ENCODE measurements around the gene AKAP13. TPM values are rescaled to one million over a fixed set of nuclear protein-coding genes. Genes with fewer than 3 reads are reported as not detected.
"Not testable (repeated sequence)": the region's sequence is repeated elsewhere in the genome, so short reads cannot be mapped to it uniquely, and the experiment has no call there.

Gene AKAP13
- polyA plus RNA-seq, 4 donors, result 39.4 to 71.6 (median 58.5) TPM

DNA sequence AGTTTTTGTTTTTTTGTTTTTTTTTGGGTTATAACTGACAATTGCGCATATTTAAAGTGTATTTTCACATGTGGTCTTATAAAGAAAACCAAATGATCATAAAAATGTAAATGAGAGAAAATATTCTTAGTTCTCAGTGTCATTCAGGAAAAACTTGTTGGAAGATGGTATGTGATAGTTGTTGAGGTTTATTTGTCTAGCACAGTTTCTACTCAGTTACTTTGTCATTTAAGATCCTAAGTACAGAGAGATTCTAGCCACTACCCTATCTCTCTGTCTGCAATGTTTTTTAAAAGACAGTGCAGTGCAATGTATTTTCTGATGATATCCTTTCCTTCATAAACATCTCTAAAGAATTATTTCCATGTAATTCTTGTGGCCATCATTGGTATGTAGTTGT, 46.1 kb downstream of the AKAP13 start:
- FAIRE-seq (no peak), DNase-seq (no peak)
- peaks cover 2 to 22% (median 17%) of the 10 kb centered on the region in 3 donors for H3K4me1 ChIP-seq (ENCODE audit: control insufficient read depth in 3 of 3, insufficient read depth in 2 of 3, low read depth in 1 of 3, low read length in 2 of 3)
- whole genome bisulfite sequencing, 3 donors, result 100% methylated on average over 1 of the region's 1 CpG
- no peaks in the 10 kb centered on the region for H3K9me3 ChIP-seq (ENCODE audit: control insufficient read depth in 2 of 2, insufficient read depth in 1 of 2, low read depth in 1 of 2, low read length in 1 of 2)
- no peaks in the 10 kb centered on the region for H3K36me3 ChIP-seq (ENCODE audit: control insufficient read depth in 3 of 3, insufficient read depth in 2 of 3, low read depth in 1 of 3, low read length in 3 of 3)
- H3K27ac ChIP-seq (ENCODE audit: low read depth in 1 of 3, low read length in 2 of 3), result no peak overlapping the region
- no peak overlapping the region for H3K4me3 ChIP-seq (ENCODE audit: low read depth in 1 of 3, low read length in 3 of 3)
- no peaks in the 10 kb centered on the region for H3K27me3 ChIP-seq (ENCODE audit: control insufficient read depth in 3 of 3, insufficient read depth in 3 of 3, low read length in 3 of 3)

- WGBS, 3 donors, result 48 to 76% (median 57%) methylated on average over 5 of the region's 5 CpGs
- no peak overlapping the region for H3K4me3 ChIP-seq (ENCODE audit: low read depth in 1 of 3, low read length in 3 of 3)
- H3K36me3 ChIP-seq (ENCODE audit: control insufficient read depth in 3 of 3, insufficient read depth in 2 of 3, low read depth in 1 of 3, low read length in 3 of 3), result no peaks in the 10 kb centered on the region
- H3K9me3 ChIP-seq (ENCODE audit: control insufficient read depth in 2 of 2, insufficient read depth in 1 of 2, low read depth in 1 of 2, low read length in 1 of 2), result no peaks in the 10 kb centered on the region
- no peak for FAIRE-seq
- H3K27me3 ChIP-seq (ENCODE audit: control insufficient read depth in 3 of 3, insufficient read depth in 3 of 3, low read length in 3 of 3), result no peaks in the 10 kb centered on the region
- H3K4me1 ChIP-seq (ENCODE audit: control insufficient read depth in 3 of 3, insufficient read depth in 2 of 3, low read depth in 1 of 3, low read length in 2 of 3), result peaks cover 2 to 21% (median 16%) of the 10 kb centered on the region in 3 donors
- DNase-seq, result peak in 1 of 2 donors; percentile 56
- H3K27ac ChIP-seq (ENCODE audit: low read depth in 1 of 3, low read length in 2 of 3), result peak overlapping the region in 1 of 3 donors; percentile 40
Measured at GRCh38 chr15:85427286-85428028, 47.1 kb downstream of the AKAP13 start.

- Histone ChIP-seq H3K9me3 (ENCODE audit: control insufficient read depth in 2 of 2, insufficient read depth in 1 of 2, low read depth in 1 of 2, low read length in 1 of 2) (no peaks in the 10 kb centered on the region), H3K36me3 (ENCODE audit: control insufficient read depth in 3 of 3, insufficient read depth in 2 of 3, low read depth in 1 of 3, low read length in 3 of 3) (no peaks in the 10 kb centered on the region), H3K27ac (ENCODE audit: low read depth in 1 of 3, low read length in 2 of 3) (no peak overlapping the region), H3K4me3 (ENCODE audit: low read depth in 1 of 3, low read length in 3 of 3) (no peak overlapping the region), H3K4me1 (ENCODE audit: control insufficient read depth in 3 of 3, insufficient read depth in 2 of 3, low read depth in 1 of 3, low read length in 2 of 3) (peaks cover 2 to 15% (median 14%) of the 10 kb centered on the region in 3 donors), H3K27me3 (ENCODE audit: control insufficient read depth in 3 of 3, insufficient read depth in 3 of 3, low read length in 3 of 3) (no peaks in the 10 kb centered on the region)
- DNase-seq (no peak), FAIRE-seq (no peak)
- 91 to 98% (median 95%) methylated on average over 3 of the region's 3 CpGs for WGBS, 3 donors
Measured at GRCh38 chr15:85429522-85429921, 49.1 kb downstream of the AKAP13 start.

DNA sequence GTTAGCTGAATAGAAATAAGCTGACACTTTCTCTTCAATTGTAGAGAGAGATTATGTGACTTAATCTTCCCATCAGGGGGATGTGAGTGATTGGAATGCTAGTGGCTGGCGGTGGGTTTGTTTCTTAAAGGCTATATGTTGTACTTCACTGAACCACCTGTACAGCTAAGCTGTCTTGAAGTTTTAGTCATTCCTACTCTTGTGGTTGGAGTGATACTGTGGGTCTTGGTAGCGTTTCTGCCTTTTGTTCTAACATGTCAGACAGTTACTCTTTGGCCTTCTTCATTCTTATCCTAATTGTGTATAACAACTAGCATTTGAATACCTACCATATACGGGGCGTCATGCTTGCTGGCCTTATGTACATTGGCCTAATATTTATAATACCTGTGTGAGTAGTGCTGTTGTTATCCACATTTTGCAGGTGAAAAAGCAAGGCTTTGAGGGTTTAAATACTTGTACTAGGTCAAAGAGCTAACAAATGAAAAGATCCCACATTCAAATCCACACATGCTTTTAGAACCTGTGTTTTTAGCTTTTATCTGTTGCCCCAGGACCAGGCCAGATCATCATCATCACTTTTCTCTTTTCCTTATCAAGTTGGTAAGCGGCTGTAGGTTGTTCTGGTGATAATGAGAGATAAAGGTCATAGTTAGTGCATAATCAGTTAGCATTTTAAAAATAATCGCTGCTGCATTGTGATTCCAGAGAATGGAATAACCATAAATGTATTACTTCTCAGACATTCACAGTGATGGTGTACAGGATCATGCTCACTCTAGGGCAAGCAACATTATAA, 50.2 kb downstream of the AKAP13 start:
- peaks cover 2 to 15% (median 14%) of the 10 kb centered on the region in 3 donors for H3K4me1 ChIP-seq (ENCODE audit: control insufficient read depth in 3 of 3, insufficient read depth in 2 of 3, low read depth in 1 of 3, low read length in 2 of 3)
- no peaks in the 10 kb centered on the region for H3K9me3 ChIP-seq (ENCODE audit: control insufficient read depth in 2 of 2, insufficient read depth in 1 of 2, low read depth in 1 of 2, low read length in 1 of 2)
- H3K36me3 ChIP-seq (ENCODE audit: control insufficient read depth in 3 of 3, insufficient read depth in 2 of 3, low read depth in 1 of 3, low read length in 3 of 3), result no peaks in the 10 kb centered on the region
- H3K27ac ChIP-seq (ENCODE audit: low read depth in 1 of 3, low read length in 2 of 3), result no peak overlapping the region
- H3K27me3 ChIP-seq (ENCODE audit: control insufficient read depth in 3 of 3, insufficient read depth in 3 of 3, low read length in 3 of 3), result no peaks in the 10 kb centered on the region
- H3K4me3 ChIP-seq (ENCODE audit: low read depth in 1 of 3, low read length in 3 of 3), result no peak overlapping the region
- DNase-seq, result no peak
- FAIRE-seq, result no peak
- 67 to 77% (median 70%) methylated on average over 6 of the region's 6 CpGs for WGBS, 3 donors

DNA sequence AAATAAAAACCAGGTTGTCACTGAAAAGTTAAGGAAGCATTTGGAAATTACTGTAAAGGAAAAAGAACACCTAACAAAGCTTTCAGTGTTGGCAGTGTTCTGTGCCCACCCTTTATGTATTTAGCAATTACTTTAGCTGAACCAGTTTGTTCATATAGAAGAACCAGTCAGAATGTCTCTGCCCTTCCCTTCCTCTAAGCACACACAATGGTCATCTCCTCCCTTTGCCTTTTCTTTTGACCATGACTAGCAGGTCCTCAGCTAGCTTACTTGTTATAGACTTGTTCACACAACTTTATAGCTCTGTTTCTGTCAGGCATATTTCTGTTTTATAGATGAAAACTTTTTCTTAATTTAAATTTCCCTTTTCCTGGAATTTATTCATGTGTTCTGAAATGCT, 59.6 kb downstream of the AKAP13 start:
- FAIRE-seq, result no peak

GRCh38 chr15:85440451-85440850, 60.0 kb downstream of the AKAP13 start:
- DNase-seq (no peak), FAIRE-seq (no peak)
- H3K9me3 ChIP-seq (ENCODE audit: control insufficient read depth in 2 of 2, insufficient read depth in 1 of 2, low read depth in 1 of 2, low read length in 1 of 2), result no peaks in the 10 kb centered on the region
- H3K4me3 ChIP-seq (ENCODE audit: low read depth in 1 of 3, low read length in 3 of 3), result no peak overlapping the region
- WGBS, 3 donors, result 61 to 69% (median 67%) methylated on average over 2 of the region's 2 CpGs
- H3K36me3 ChIP-seq (ENCODE audit: control insufficient read depth in 3 of 3, insufficient read depth in 2 of 3, low read depth in 1 of 3, low read length in 3 of 3), result no peaks in the 10 kb centered on the region
- H3K4me1 ChIP-seq (ENCODE audit: control insufficient read depth in 3 of 3, insufficient read depth in 2 of 3, low read depth in 1 of 3, low read length in 2 of 3), result peaks cover 0 to 25% (median 2%) of the 10 kb centered on the region in 3 donors
- no peaks in the 10 kb centered on the region for H3K27me3 ChIP-seq (ENCODE audit: control insufficient read depth in 3 of 3, insufficient read depth in 3 of 3, low read length in 3 of 3)
- H3K27ac ChIP-seq (ENCODE audit: low read depth in 1 of 3, low read length in 2 of 3), result no peak overlapping the region

More for the DNA sequence above, 59.6 kb downstream of the AKAP13 start:
- Histone ChIP-seq H3K27ac (ENCODE audit: low read depth in 1 of 3, low read length in 2 of 3) (no peak overlapping the region), H3K27me3 (ENCODE audit: control insufficient read depth in 3 of 3, insufficient read depth in 3 of 3, low read length in 3 of 3) (no peaks in the 10 kb centered on the region), H3K4me1 (ENCODE audit: control insufficient read depth in 3 of 3, insufficient read depth in 2 of 3, low read depth in 1 of 3, low read length in 2 of 3) (peaks cover 0 to 23% (median 0%) of the 10 kb centered on the region in 3 donors), H3K9me3 (ENCODE audit: control insufficient read depth in 2 of 2, insufficient read depth in 1 of 2, low read depth in 1 of 2, low read length in 1 of 2) (no peaks in the 10 kb centered on the region), H3K4me3 (ENCODE audit: low read depth in 1 of 3, low read length in 3 of 3) (no peak overlapping the region), H3K36me3 (ENCODE audit: control insufficient read depth in 3 of 3, insufficient read depth in 2 of 3, low read depth in 1 of 3, low read length in 3 of 3) (no peaks in the 10 kb centered on the region)
- no peak for DNase-seq

- not testable (repeated sequence) for H3K27ac ChIP-seq (ENCODE audit: low read depth in 1 of 3, low read length in 2 of 3); FAIRE-seq; H3K36me3 ChIP-seq (ENCODE audit: control insufficient read depth in 3 of 3, insufficient read depth in 2 of 3, low read depth in 1 of 3, low read length in 3 of 3); H3K9me3 ChIP-seq (ENCODE audit: control insufficient read depth in 2 of 2, insufficient read depth in 1 of 2, low read depth in 1 of 2, low read length in 1 of 2); H3K4me3 ChIP-seq (ENCODE audit: low read depth in 1 of 3, low read length in 3 of 3); DNase-seq; H3K27me3 ChIP-seq (ENCODE audit: control insufficient read depth in 3 of 3, insufficient read depth in 3 of 3, low read length in 3 of 3)
- 94 to 98% (median 97%) methylated on average over 5 to 7 of the region's 8 CpGs for WGBS, 3 donors
- peaks cover 0 to 28% (median 2%) of the 10 kb centered on the region in 3 donors for H3K4me1 ChIP-seq (ENCODE audit: control insufficient read depth in 3 of 3, insufficient read depth in 2 of 3, low read depth in 1 of 3, low read length in 2 of 3)
Measured at GRCh38 chr15:85441854-85442253, 61.5 kb downstream of the AKAP13 start.

GRCh38 chr15:85443046-85443445, 62.6 kb downstream of the AKAP13 start:
- peak overlapping the region in 1 of 3 donors; percentile 68 for H3K27ac ChIP-seq (ENCODE audit: low read depth in 1 of 3, low read length in 2 of 3)
- FAIRE-seq (no peak), DNase-seq (no peak)
- no peaks in the 10 kb centered on the region for H3K27me3 ChIP-seq (ENCODE audit: control insufficient read depth in 3 of 3, insufficient read depth in 3 of 3, low read length in 3 of 3)
- no peak overlapping the region for H3K4me3 ChIP-seq (ENCODE audit: low read depth in 1 of 3, low read length in 3 of 3)
- H3K36me3 ChIP-seq (ENCODE audit: control insufficient read depth in 3 of 3, insufficient read depth in 2 of 3, low read depth in 1 of 3, low read length in 3 of 3), result no peaks in the 10 kb centered on the region
- H3K9me3 ChIP-seq (ENCODE audit: control insufficient read depth in 2 of 2, insufficient read depth in 1 of 2, low read depth in 1 of 2, low read length in 1 of 2), result no peaks in the 10 kb centered on the region
- peaks cover 0 to 28% (median 2%) of the 10 kb centered on the region in 3 donors for H3K4me1 ChIP-seq (ENCODE audit: control insufficient read depth in 3 of 3, insufficient read depth in 2 of 3, low read depth in 1 of 3, low read length in 2 of 3)
